ENCODE results near the gene TBX5. TPM values are rescaled to one million over a fixed set of nuclear protein-coding genes. Genes with fewer than 3 reads are reported as not detected.

Gene TBX5
- total RNA-seq, 1 donor from 2014 or later = 8.4 TPM

GRCh38 chr12:114305446-114305845, 100.5 kb downstream of the TBX5 start:
- no peaks in the 10 kb centered on the region for H3K36me3 Mint-ChIP-seq
- no peak overlapping the region for H3K4me3 Mint-ChIP-seq
- no peak for TF ChIP-seq CTCF (IDR thresholded peaks at IDR 0.05; ENCODE audit: unreplicated experiment)
- H3K9me3 Mint-ChIP-seq = peaks cover 8% of the 10 kb centered on the region
- peaks cover 31% of the 10 kb centered on the region for H3K27me3 Mint-ChIP-seq (ENCODE audit: low read depth)
- H3K4me1 Mint-ChIP-seq = peaks cover 19% of the 10 kb centered on the region
- no peak overlapping the region for H3K27ac Mint-ChIP-seq
- no peak for DNase-seq (ENCODE audit: low spot score in 2 of 2, unreplicated experiment in 2 of 2)
